SKM-1 (cell line): ENCODE results near the gene EIF4E3.

ENCODE experiments used
- DNase-seq: peaks from one replicate; lab custom pipeline; 2025; ENCODE audit not compliant: unreplicated experiment; lab: John Stamatoyannopoulos, UW

Gene EIF4E3

DNA sequence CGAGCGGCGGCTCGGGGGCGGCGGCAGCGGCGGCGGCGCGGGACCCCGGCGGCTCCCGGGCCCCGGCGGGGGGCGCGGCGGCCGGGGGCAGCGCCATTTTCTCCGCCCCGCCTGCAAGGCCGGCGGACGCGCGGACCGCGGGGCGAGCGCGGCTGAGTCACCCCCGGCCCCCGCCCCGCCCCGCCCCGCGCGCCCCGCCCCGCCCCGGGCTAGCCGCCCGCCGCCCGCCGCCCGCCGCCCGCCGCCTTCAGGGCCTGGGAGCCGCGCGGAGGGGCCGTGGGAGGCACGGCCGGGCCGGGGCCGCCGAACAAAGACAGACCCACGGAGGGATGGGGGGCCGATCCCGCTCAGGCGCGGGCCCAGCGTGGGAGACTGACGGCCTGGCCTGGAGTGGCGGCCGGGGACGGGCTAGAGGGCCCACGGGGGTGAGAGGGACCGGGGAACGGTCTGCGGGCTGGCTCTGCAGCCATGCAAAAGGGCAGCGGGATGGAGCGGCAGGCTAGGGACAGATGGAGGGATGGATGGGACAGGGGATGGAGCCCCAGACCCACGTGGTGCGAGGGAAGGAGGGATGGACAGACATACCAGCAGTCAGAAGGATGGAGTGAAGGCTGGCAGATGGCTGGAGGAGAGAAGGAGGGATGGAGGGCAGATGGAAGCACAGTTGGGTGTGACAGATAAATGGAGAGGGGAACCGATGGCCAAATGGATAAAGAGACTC is at the start of gene EIF4E3:
Gene EIF4E3 (minus strand): TSS at position 132 of the 721 bp plus-strand sequence. CDS start 35 bp downstream, at position 97.
- no peak for DNase-seq

DNA sequence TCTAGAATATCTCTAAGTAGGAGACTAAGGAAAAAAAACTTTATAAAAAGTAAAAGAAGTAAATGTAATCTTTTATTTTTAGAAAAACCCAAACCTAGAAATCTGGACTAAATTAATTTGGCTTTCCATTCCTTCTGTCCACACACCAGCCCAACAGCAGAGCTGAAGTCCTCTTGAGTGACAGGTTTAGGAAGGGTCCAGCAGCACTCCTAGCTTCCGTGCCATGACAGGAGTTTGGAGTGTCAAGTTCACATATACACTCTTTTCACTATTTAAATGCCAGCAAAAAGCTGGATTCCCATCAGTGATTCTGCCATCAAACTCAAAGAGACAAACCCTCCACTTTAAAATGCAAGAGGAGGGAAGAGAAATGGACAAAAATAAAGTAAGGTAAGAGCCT is 46.7 kb upstream of the EIF4E3 start:
- no peak for DNase-seq

DNA sequence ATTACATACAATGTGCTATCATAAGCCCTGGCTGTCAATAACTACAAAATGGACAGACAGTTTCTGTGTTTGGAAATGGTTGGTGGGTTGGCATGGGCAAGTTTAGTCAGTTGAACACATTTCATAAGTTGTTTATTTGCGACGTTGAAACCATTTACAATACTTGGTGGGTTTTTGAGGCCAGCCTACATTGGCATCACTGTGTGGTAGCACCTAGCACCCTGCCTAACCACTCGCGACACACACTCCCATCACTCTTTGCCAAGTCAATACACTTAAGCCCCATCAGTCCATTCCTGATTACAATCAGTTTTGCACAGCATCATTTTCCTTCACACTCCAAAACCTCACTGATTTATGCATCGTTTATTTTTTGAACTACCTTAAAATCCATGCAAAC is 45.9 kb upstream of the EIF4E3 start:
- DNase-seq: no peak

DNA sequence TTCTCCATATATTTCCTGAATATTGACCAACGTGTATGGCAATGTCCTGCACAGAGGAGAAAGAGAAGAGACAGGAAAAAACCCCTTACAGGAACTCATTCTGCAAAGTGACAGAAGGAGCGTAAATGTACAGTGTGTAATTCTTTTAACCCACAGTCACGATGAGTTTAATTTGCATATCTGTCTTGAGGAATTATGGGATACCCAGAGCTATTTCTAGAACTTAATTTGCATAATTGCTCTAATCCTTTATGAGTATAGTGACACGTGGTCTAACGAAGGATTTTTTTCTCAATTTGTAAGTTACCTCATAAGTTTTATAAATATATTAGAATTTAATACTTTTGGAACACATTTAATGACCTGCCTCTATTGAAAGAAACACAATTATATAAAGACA is 38.2 kb upstream of the EIF4E3 start:
- no peak for DNase-seq

DNA sequence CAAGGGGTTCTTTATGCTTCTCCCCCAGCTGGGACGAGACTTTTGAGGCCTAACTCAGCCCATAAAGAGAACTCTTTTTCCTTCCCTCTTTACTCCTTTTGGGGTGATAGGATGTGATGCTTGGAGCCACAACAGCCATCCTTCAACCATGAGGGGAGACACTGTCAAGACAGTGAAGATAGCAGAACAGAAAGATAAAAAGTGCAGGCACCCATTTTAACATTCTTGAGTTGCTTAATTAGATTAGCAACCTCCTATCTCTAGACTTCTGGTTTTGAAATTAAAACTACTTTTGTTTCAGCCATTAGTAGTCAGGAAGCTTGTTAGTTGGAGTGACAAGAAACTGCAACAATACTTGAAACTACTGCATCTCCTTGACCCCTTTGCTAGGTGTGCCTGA is 34.9 kb upstream of the EIF4E3 start:
- no peak for DNase-seq

DNA sequence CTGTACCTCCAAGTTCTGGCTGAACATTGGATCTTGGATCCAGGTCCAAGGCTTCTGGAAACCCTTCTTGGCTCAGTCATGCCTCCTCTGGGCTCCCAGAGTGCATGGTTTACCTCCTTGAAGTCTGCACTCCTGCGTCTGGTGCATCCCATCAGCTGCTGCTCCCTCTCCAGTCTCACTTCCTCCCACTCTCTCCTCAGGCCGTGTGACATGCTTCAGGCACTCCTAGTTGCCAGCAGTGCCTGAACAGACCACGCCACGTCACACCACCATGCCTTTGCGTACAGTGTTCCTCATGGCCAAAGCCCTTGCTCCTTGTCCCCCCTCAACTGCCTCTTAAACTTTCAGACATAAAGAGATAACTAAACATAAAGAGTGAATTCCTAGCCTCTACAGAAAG is 34.2 kb upstream of the EIF4E3 start:
- no peak for DNase-seq

DNA sequence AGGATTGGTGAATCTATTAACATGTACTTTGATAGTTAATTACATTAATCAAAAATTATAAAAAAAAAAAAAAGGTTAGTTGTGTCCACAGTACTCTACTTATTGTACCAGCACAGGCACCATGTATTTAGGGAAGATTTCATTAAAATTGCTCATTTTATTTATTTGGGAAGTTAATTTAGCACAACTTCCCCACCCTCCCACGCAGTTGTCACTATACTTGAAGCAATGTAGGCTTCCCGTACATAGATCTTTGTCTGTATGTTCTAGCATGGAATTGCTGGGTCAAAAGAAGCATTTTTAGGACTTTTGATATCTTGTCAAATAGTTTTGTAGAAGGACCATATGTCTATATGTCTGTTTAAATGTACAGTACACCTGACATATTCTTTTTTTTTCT is 32.9 kb upstream of the EIF4E3 start:
- DNase-seq: no peak

DNA sequence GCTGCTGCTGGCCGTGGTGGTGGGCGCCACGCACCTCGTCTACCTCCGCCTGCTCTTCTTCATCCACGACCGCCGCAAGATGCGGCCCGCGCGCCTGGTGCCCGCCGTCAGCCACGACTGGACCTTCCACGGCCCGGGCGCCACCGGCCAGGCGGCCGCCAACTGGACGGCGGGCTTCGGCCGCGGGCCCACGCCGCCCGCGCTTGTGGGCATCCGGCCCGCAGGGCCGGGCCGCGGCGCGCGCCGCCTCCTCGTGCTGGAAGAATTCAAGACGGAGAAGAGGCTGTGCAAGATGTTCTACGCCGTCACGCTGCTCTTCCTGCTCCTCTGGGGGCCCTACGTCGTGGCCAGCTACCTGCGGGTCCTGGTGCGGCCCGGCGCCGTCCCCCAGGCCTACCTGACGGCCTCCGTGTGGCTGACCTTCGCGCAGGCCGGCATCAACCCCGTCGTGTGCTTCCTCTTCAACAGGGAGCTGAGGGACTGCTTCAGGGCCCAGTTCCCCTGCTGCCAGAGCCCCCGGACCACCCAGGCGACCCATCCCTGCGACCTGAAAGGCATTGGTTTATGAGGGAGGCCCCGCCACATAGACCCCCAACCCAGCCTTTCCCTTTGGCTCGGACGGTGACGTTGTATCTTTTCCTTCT is 29.5 kb upstream of the EIF4E3 start:
- no peak for DNase-seq

DNA sequence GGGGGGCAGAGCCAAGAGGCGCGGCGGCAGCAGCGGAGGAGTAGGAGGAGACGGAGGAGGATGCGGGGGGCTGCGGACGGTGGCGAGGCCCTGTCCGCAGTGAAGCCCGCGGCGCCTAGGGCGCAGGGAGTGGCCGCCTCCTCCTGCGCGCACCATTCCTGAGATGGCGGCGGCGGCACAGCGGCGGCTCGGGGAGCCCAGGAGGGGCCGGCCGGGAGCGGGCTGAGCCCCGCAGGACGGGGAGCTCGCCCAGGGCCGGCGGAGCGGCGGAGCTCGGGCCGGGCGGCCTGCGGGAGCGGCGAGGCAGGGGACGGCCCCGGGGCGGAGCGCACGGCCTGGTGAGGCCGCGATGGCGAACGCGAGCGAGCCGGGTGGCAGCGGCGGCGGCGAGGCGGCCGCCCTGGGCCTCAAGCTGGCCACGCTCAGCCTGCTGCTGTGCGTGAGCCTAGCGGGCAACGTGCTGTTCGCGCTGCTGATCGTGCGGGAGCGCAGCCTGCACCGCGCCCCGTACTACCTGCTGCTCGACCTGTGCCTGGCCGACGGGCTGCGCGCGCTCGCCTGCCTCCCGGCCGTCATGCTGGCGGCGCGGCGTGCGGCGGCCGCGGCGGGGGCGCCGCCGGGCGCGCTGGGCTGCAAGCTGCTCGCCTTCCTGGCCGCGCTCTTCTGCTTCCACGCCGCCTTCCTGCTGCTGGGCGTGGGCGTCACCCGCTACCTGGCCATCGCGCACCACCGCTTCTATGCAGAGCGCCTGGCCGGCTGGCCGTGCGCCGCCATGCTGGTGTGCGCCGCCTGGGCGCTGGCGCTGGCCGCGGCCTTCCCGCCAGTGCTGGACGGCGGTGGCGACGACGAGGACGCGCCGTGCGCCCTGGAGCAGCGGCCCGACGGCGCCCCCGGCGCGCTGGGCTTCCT is 28.8 kb upstream of the EIF4E3 start, which contains the start of gene GPR27:
Gene GPR27 (plus strand): TSS at position 155 of the 909 bp plus-strand sequence. CDS start 195 bp downstream, at position 350.
- DNase-seq: no peak

DNA sequence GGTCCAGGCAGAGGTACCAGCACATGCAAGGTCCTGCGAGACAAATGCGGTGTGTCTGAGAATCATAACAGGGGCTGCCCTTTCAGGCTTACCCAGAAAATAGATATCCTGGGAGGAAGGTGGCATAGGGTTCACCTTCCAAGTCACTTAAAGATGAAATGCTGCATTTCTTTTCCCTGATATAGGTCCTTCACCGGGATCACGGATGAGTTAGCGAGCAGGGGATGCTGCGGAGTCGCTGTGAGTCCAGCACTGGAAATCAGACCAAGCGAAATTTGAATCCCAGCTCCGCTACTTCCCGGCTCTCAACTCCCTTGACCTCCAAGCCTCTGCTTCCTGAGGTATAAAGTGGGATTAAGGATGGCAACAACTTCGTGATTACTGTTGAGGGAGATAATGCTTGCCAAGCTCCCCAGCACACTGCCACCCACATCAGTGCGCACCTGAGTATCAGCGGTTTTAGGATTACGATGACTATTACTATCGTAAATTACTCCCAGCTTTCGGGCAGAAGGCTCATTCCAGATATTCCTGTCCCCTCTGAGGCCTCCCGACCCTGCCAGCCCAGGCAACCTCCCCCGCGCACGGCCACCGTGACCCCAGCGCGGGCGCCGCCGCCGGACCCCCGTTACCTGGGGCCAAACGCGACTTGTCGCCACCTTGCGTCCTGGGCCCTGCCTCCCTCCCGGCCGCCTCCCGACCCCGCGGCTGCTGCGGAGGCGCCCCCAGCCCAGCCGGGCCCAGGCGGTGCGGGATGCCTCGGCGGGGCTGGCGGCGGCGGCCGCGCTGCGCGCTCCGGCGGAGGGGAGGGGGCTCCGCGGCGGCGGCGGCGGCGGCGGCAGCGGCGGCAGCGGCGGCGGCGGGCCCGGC is 27.9 kb upstream of the EIF4E3 start:
- no peak for DNase-seq

DNA sequence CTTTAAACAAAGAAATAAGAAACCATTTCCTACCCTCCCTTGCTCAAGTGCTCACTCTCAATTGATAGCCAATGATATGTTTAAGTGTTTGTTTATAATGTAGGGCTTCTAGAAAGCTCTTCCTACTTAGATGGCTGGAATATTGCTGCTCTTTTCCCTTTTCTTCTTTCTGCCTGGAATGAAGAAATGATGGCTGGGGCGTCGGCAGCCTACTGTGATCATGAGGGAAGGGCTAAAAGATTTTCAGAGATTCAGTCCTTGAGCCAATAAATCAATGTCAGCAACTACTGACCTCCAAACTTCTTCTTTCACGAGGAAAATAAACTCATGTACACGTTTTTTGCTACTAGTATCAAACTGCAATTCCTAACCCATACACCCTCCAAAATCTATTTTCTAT is 26.4 kb upstream of the EIF4E3 start:
- no peak for DNase-seq

DNA sequence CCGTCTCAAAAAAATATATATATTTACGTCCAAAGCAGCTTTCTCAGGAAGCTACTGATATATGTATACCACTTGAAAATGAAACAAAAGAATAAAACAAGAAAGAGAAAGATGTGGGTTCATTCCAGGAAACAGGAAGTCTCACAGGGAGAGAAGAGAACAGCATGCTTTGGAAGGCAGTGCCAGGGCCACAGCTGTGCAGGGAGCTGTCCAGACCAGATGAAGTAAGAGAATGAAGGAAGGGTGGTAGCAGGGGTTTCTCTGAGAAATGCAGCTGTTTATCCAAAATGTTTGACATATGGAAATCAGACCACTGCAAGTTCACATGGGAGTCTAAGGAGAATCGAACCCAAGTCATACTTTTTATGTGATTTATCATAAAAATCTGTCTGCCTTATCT is 19.5 kb upstream of the EIF4E3 start:
- no peak for DNase-seq

DNA sequence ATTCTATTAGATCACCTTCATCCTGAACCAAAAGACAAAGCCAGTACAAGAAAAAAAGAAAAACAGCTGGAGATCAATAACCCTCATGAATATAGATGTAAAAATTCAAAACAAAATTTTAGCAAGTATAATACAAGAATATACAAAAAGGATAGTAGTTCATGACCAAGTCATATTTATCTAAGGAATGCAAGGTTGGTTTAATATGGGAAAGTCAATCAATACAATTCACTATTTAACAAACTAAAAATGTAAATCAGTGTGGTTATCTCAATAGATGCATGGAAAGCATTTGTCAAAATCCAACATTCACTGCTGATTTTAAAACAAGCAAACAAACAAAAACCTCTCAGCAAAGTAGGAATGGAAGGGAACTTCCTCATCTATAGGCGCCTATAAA is 17.4 kb upstream of the EIF4E3 start:
- no peak for DNase-seq

DNA sequence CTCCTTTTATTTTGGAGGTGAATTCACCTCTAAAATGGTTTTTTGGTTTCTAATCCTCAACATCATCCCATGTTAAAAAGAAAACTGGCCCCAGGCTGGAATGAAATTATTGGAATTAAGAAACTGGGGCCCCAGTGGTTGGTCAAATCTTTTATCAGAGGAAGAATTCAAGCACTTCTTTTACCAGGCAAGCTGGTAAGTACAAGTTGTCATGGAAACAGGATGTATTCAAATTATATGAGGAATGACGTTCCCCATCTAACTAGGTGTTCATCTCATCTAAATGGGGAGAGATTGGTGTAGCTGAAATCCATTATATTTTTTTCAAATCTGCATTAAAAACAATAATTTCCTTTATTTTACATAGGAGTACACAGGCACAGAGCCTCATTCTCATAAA is 9.7 kb upstream of the EIF4E3 start:
- no peak for DNase-seq

DNA sequence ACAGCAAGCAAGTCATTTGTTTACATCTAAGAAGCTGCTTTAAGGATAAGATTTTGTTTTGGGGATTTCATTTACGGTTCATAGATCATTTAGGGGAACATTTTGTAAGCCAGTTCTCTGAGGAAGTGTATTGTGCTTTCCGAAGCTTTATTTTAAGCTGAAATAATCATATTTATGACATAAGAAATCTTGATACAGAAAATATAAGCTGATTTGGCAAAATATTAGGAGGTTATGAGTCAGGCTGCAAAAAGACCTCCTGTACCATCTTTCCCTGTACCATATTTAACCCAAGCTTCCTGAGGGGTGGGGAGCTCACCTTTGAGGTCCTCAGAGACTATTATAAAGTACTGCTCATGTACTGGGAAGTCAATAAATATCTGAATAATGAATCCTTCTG is 8.1 kb upstream of the EIF4E3 start:
- DNase-seq: no peak

DNA sequence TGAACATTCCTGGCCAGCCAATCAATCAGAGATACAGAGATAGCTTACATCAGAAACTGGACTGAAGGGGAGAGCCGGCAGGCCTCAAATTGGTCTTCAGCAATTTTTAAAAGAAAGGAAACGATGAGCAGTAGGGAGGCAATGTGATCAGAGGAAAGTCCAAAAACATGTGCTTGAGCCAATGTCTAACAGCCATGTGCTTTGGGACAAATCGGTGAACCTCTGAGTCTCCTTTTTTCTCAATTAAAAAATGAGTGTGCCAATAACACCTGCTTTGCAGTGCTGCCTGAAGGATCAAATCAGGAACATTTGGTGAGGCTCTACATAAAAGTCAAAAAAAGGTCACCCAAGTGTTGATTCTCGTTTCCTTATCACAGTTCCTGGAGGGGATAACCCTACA is 7.4 kb upstream of the EIF4E3 start:
- no peak for DNase-seq

DNA sequence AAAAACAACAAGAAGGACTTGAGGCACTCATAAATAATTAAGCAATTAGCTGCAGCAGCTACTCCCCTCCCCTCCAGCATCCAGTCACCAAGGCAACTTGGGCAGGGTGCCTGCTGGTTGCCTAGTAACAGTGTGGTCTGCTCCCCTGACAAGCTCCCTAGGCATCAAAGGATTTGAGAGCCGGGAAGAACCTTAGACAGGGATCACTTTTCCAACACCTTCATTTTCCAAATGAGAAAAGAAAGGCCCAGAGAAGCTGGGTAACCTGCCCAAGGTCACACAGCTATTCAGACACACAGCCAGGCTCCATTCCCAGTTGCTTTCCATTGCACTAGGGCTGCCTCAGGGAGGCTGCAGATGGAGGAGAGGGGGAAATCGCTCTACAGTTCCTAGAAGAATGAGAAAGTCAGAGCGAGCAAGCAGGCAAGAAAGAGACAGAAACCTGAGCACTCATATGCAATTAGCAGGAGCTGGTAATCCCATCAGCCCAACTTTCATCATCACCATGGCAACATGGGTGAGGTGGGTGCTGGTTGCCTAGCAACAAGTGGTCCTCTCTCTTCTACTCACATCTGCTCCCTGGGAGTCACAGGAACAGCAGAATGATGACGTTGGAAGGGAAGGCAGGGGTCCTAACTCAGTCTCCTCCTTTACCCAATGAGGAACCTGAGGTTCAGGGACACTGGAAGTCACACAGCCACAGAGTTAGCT is 3.6 kb upstream of the EIF4E3 start:
- no peak for DNase-seq

DNA sequence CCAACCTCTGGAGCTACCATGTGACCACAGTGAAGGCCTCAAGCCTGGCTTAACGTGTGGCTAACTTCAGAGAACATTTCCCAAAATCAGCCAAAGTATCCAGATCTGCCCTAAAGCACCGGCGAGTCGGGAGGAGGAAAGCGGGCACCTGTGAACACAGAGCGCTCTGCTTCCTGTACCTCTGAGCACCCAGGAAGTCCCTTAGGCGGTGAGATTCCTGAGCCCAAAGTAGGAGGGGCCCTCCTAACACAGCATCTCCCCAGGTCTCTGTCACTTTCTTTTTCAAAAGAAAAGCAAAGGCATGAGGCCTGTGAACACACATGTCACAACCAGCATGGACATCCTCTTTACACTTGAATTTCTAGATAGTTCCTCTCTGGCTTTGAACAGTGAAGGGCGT is 944 bp upstream of the EIF4E3 start:
- no peak for DNase-seq

DNA sequence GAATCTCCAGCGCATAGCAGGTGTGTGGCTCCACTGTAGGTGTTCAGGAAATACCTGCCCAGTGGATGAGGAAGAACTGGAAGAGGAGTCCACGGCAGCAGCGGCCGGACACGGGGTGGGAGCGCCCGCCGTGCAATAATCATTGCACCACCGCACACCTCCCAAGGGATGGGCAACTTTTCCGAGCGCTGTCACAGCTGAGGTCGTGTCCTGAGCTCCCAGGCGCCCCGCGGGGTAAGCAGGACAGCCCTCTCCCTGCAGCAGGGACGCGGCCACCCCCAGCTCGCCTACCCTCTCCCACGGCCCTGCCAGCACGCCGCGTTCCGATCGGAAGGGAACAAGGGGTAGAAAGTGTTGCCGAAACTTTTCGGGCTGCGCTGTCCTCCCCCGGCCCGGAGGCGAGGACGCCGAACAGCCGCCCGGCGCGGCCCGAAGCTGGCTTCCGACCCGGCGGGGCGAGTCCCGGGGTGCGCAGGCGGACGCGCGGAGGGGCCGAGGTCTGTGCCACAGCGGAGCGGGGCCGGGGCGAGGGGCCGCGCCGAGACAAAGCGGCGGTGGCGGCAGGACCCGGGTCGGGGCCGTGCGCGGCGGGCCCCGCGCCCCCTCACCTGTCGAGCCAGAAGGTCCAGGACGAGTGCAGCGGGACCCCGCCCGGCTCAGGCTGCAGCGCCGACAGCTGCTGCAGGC is 475 bp downstream of the EIF4E3 start:
- no peak for DNase-seq

DNA sequence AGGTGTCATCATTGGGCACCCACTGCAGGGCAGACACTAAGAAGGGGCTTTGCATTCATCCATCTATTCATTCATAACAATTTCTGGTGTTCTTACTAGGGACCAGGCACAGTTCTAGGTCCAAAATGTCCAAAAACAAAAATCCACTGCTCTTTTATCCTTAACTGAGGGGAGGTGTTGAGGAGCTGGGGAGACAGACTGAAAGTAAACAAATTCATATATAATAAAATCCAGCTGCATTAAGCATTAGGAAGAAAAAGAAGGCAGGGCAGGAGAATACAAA is 1.1 kb downstream of the EIF4E3 start:
- DNase-seq: no peak
